ENCODE data around the gene ACVR1.
A peak's percentile ranks its signal among the peaks of the same experiment; 100 is the strongest.
"Not testable (repeated sequence)": the region's sequence is repeated elsewhere in the genome, so short reads cannot be mapped to it uniquely, and the experiment has no call there.

Gene ACVR1

DNA sequence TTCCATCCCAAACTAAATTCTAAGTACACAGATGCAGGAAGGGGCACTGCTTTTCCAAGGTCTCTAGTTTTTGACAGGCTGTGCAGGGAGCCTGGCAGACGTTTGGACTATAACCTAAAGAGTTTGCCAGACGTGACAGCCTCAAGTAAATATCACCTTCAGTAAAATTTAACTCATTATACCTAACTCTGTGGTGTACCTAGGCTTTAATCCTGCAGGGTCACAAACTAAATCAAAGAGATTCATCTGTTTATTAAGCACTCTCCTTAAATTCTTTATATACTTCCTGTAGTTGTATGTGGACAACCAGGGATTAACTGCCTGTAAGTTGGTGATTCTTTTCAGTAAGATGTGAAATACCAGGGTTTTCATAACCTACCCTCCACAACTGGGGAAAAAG is 92.9 kb downstream of the ACVR1 start:
- Mint-ChIP-seq H3K36me3 (ENCODE audit: low read depth) (peaks cover 27% of the 10 kb centered on the region), H3K4me1 (ENCODE audit: low read depth) (peaks cover 41% of the 10 kb centered on the region), H3K27me3 (ENCODE audit: low read depth) (no peaks in the 10 kb centered on the region), H3K27ac (no peak overlapping the region), H3K9me3 (no peaks in the 10 kb centered on the region), H3K4me3 (no peak overlapping the region)
- DNase-seq (ENCODE audit: low spot score): no peak

GRCh38 chr2:157782057-157782845 is 93.9 kb downstream of the ACVR1 start:
- Mint-ChIP-seq H3K4me1 (ENCODE audit: low read depth) (peaks cover 37% of the 10 kb centered on the region), H3K36me3 (ENCODE audit: low read depth) (peaks cover 31% of the 10 kb centered on the region), H3K27me3 (ENCODE audit: low read depth) (no peaks in the 10 kb centered on the region), H3K27ac (no peak overlapping the region), H3K4me3 (no peak overlapping the region), H3K9me3 (no peaks in the 10 kb centered on the region)
- peak; percentile 59 for DNase-seq (ENCODE audit: low spot score)

GRCh38 chr2:157780211-157780610 is 95.9 kb downstream of the ACVR1 start:
- DNase-seq (ENCODE audit: low spot score): no peak
- Mint-ChIP-seq H3K4me3 (no peak overlapping the region), H3K9me3 (no peaks in the 10 kb centered on the region), H3K27ac (no peak overlapping the region), H3K36me3 (ENCODE audit: low read depth) (peaks cover 33% of the 10 kb centered on the region), H3K4me1 (ENCODE audit: low read depth) (peaks cover 32% of the 10 kb centered on the region), H3K27me3 (ENCODE audit: low read depth) (no peaks in the 10 kb centered on the region)

DNA sequence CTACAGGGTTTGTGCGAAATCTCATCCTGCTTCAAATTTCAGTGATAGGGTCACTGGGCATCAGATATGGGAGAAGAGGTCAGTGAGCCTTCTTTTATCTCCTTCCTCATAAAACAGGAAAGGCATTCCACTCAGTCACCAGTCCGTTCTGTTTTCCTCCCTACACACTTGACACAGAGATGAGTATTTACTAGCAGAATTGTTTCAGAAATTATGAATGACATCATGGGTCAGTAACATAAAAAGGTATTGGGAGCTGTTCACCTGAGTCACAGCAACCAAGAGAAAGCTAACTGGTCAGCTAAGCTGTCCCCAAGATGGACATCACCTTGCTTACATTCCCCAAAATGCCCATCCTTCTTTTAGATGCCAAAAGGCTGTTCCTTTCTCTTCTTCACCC is 96.3 kb downstream of the ACVR1 start:
- Mint-ChIP-seq H3K36me3 (ENCODE audit: low read depth) (peaks cover 37% of the 10 kb centered on the region), H3K9me3 (no peaks in the 10 kb centered on the region), H3K4me1 (ENCODE audit: low read depth) (peaks cover 31% of the 10 kb centered on the region), H3K27ac (no peak overlapping the region), H3K4me3 (no peak overlapping the region), H3K27me3 (ENCODE audit: low read depth) (no peaks in the 10 kb centered on the region)
- DNase-seq (ENCODE audit: low spot score): no peak

DNA sequence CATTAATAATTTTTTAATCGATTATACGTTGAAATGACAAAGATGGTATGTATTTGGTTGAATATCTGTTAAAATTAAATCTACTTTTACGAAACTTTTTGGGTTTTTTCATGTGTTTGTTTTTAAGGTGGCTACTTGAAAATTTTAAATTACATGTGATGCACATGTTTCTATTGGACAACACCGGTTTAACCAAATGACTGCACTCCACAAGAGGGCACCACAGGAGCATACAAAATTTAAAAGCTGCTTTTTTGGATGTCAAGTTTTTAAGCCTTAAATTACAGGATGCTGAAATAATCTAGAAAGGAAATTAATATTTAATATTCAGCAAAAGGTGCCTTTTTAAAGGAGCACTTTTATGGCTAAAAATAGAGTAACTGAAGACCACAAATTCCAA is 98.7 kb downstream of the ACVR1 start:
- no peak for DNase-seq (ENCODE audit: low spot score)
- Mint-ChIP-seq H3K9me3 (no peaks in the 10 kb centered on the region), H3K4me1 (ENCODE audit: low read depth) (peaks cover 13% of the 10 kb centered on the region), H3K27me3 (ENCODE audit: low read depth) (no peaks in the 10 kb centered on the region), H3K36me3 (ENCODE audit: low read depth) (peaks cover 40% of the 10 kb centered on the region), H3K27ac (no peak overlapping the region), H3K4me3 (no peak overlapping the region)

GRCh38 chr2:157771234-157771633 is 104.9 kb downstream of the ACVR1 start:
- Mint-ChIP-seq H3K4me1 (ENCODE audit: low read depth) (no peaks in the 10 kb centered on the region), H3K27ac (no peak overlapping the region), H3K9me3 (no peaks in the 10 kb centered on the region), H3K36me3 (ENCODE audit: low read depth) (peaks cover 34% of the 10 kb centered on the region), H3K27me3 (ENCODE audit: low read depth) (no peaks in the 10 kb centered on the region), H3K4me3 (no peak overlapping the region)
- DNase-seq (ENCODE audit: low spot score): no peak

- Mint-ChIP-seq H3K27ac (no peak overlapping the region), H3K9me3 (no peaks in the 10 kb centered on the region), H3K27me3 (ENCODE audit: low read depth) (no peaks in the 10 kb centered on the region), H3K4me1 (ENCODE audit: low read depth) (no peaks in the 10 kb centered on the region), H3K4me3 (no peak overlapping the region), H3K36me3 (ENCODE audit: low read depth) (peaks cover 33% of the 10 kb centered on the region)
- no peak for DNase-seq (ENCODE audit: low spot score)
Measured at GRCh38 chr2:157769856-157770255, 106.3 kb downstream of the ACVR1 start.

DNA sequence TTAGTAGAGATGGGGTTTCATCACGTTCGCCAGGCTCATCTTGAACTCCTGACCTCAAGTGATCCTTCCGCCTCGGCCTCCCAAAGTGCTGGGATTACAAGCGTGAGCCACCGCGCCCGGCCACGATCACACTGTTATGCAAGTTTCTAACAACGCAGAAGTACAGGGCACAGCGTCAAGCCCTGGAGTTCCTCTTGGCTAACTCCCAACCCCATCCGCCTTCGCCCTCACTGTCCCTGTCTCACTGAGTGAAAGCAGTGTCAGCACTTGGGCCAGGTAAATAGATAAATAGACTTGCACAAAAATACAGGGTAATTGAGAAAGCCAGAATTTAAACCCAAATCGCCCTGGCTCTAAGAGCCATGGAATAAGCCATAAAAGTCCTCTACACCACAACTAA is 111.7 kb downstream of the ACVR1 start:
- Mint-ChIP-seq H3K36me3 (ENCODE audit: low read depth) (peaks cover 58% of the 10 kb centered on the region), H3K4me3 (no peak overlapping the region), H3K27me3 (ENCODE audit: low read depth) (no peaks in the 10 kb centered on the region), H3K4me1 (ENCODE audit: low read depth) (no peaks in the 10 kb centered on the region), H3K9me3 (peaks cover 13% of the 10 kb centered on the region), H3K27ac (no peak overlapping the region)
- DNase-seq (ENCODE audit: low spot score): no peak

DNA sequence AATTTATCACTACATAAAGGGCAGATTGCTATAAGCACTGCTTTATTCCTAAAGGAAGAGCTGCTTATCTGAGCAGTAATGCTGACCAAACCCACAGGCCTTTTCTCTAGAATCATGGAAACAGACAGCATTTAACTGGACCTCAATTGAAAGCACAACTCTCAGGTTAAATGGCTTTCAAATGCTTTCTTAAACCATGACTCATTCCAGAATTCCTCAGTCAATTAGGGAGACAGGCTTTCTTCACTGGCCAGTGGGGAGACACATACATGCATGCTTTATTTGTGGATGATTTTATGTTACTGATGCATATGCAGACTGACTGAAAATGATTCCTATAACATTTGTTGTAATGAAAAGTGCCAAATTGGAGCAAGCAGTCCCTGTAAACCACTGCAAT is 114.6 kb downstream of the ACVR1 start:
- DNase-seq (ENCODE audit: low spot score): no peak
- Mint-ChIP-seq H3K4me1 (ENCODE audit: low read depth) (no peaks in the 10 kb centered on the region), H3K36me3 (ENCODE audit: low read depth) (peaks cover 70% of the 10 kb centered on the region), H3K9me3 (peaks cover 35% of the 10 kb centered on the region), H3K4me3 (no peak overlapping the region), H3K27me3 (ENCODE audit: low read depth) (no peaks in the 10 kb centered on the region), H3K27ac (no peak overlapping the region)

- Mint-ChIP-seq H3K9me3 (peaks cover 40% of the 10 kb centered on the region), H3K4me3 (no peak overlapping the region), H3K36me3 (ENCODE audit: low read depth) (peaks cover 71% of the 10 kb centered on the region), H3K27me3 (ENCODE audit: low read depth) (no peaks in the 10 kb centered on the region), H3K27ac (no peak overlapping the region), H3K4me1 (ENCODE audit: low read depth) (no peaks in the 10 kb centered on the region)
- no peak for DNase-seq (ENCODE audit: low spot score)
Measured at GRCh38 chr2:157760949-157761348, 115.2 kb downstream of the ACVR1 start.

DNA sequence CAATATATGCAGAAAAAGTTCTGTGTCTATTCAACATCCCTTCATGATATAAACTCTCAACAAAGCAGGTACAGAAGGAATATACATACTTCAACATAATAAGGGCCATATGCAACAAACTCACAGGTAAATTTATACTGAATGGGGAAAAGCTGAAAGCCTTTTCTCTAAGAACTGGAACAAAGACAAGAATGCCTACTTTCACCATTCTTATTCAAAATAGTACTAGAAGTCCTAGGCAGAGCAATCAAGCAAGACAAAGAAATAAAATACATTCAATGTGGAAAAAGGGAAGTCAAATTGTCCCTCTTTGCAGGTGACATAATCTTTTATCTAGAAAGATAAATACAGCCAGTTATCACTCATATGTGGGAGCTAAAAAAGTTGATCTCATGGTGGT is 116.3 kb downstream of the ACVR1 start:
- DNase-seq (ENCODE audit: low spot score): no peak
- peaks cover 74% of the 10 kb centered on the region for H3K36me3 Mint-ChIP-seq (ENCODE audit: low read depth)
- no peaks in the 10 kb centered on the region for H3K27me3 Mint-ChIP-seq (ENCODE audit: low read depth)
- no peak overlapping the region for H3K4me3 Mint-ChIP-seq
- H3K4me1 Mint-ChIP-seq (ENCODE audit: low read depth): no peaks in the 10 kb centered on the region
- no peak overlapping the region for H3K27ac Mint-ChIP-seq
- H3K9me3 Mint-ChIP-seq: peaks cover 50% of the 10 kb centered on the region

DNA sequence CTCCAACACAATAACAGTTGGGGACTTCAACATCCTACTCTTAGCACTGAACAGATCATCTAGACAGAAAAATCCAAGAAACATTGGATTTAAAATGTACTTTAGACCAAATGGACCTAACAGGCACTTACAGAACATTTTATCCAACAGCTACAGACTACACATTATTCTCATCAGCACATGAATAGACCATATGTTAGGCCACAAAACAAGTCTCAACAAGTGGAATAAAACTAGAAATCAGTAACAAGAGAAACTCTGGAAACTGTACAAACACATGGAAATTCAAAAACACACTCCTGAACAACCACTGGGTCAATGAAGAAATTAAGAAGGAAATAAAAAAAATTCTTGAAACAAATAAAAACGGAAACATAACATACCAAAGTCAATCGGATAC is 117.5 kb downstream of the ACVR1 start:
- Mint-ChIP-seq H3K4me1 (ENCODE audit: low read depth) (peaks cover 5% of the 10 kb centered on the region), H3K36me3 (ENCODE audit: low read depth) (peaks cover 80% of the 10 kb centered on the region), H3K27me3 (ENCODE audit: low read depth) (no peaks in the 10 kb centered on the region), H3K4me3 (no peak overlapping the region), H3K9me3 (peaks cover 55% of the 10 kb centered on the region), H3K27ac (no peak overlapping the region)
- DNase-seq (ENCODE audit: low spot score): no peak

DNA sequence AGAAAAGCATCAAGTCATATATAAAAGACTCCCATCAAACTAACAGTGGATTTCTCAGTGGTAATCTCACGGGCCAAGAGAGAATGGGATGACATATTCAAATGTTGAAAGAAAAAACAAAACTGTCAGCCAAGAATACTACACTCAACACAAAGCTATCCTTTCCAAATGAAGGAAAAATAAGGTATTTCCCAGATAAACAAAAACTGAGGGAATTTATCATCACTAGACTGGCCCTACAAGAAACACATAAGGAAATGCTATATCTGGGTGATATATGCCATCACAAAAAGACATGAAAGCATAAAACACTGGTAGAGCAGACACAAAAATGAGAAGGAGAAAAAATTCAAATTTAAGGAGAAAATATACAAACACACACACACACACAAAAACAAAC is 118.6 kb downstream of the ACVR1 start:
- no peak for DNase-seq (ENCODE audit: low spot score)
- H3K27me3 Mint-ChIP-seq (ENCODE audit: low read depth): no peaks in the 10 kb centered on the region
- peaks cover 84% of the 10 kb centered on the region for H3K36me3 Mint-ChIP-seq (ENCODE audit: low read depth)
- H3K9me3 Mint-ChIP-seq: peaks cover 55% of the 10 kb centered on the region
- peaks cover 5% of the 10 kb centered on the region for H3K4me1 Mint-ChIP-seq (ENCODE audit: low read depth)
- no peak overlapping the region for H3K4me3 Mint-ChIP-seq
- H3K27ac Mint-ChIP-seq: no peak overlapping the region

- not testable (repeated sequence) for H3K27ac Mint-ChIP-seq; H3K4me3 Mint-ChIP-seq; DNase-seq (ENCODE audit: low spot score); H3K27me3 Mint-ChIP-seq (ENCODE audit: low read depth)
- peaks cover 51% of the 10 kb centered on the region for H3K9me3 Mint-ChIP-seq
- H3K4me1 Mint-ChIP-seq (ENCODE audit: low read depth): peaks cover 13% of the 10 kb centered on the region
- H3K36me3 Mint-ChIP-seq (ENCODE audit: low read depth): peaks cover 88% of the 10 kb centered on the region
Measured at GRCh38 chr2:157756447-157756846, 119.7 kb downstream of the ACVR1 start.

GRCh38 chr2:157751462-157752058 is 124.6 kb downstream of the ACVR1 start:
- H3K9me3 Mint-ChIP-seq: peaks cover 21% of the 10 kb centered on the region
- H3K36me3 Mint-ChIP-seq (ENCODE audit: low read depth): peaks cover 66% of the 10 kb centered on the region
- no peaks in the 10 kb centered on the region for H3K27me3 Mint-ChIP-seq (ENCODE audit: low read depth)
- peaks cover 33% of the 10 kb centered on the region for H3K4me1 Mint-ChIP-seq (ENCODE audit: low read depth)
- H3K4me3 Mint-ChIP-seq: no peak overlapping the region
- no peak overlapping the region for H3K27ac Mint-ChIP-seq
- no peak for DNase-seq (ENCODE audit: low spot score)
